Measurements from ENCODE around the gene AADAT.

Gene AADAT

GRCh38 chr4:170030121-170030520, 59.6 kb downstream of the AADAT start:
- DNase-seq (ENCODE audit: low read depth), result no peak

GRCh38 chr4:170027181-170027829, 62.5 kb downstream of the AADAT start:
- DNase-seq (ENCODE audit: low read depth), result peak; percentile 97

GRCh38 chr4:170026253-170027021, 63.3 kb downstream of the AADAT start, which contains the start of gene MFAP3L:
MFAP3L (minus strand) TSS chr4:170026395; CDS start chr4:170005877, 20,518 bp downstream.
- DNase-seq (ENCODE audit: low read depth), result peak; percentile 88

- no peak for DNase-seq (ENCODE audit: low read depth)
These were observed 64.1 kb downstream of the AADAT start for GRCh38 chr4:170025523-170026252.

- DNase-seq (ENCODE audit: low read depth), result no peak
These were observed 67.5 kb downstream of the AADAT start for GRCh38 chr4:170022211-170022610.

- no peak for DNase-seq (ENCODE audit: low read depth)
These were observed 72.5 kb downstream of the AADAT start for GRCh38 chr4:170017252-170017651.

GRCh38 chr4:170015285-170015684, 74.5 kb downstream of the AADAT start:
- DNase-seq (ENCODE audit: low read depth), result no peak

GRCh38 chr4:170014359-170015011, 75.3 kb downstream of the AADAT start:
- DNase-seq (ENCODE audit: low read depth), result no peak

GRCh38 chr4:170012629-170012958, 77.2 kb downstream of the AADAT start:
- no peak for DNase-seq (ENCODE audit: low read depth)

GRCh38 chr4:170011921-170012628, 77.7 kb downstream of the AADAT start:
- DNase-seq (ENCODE audit: low read depth), result no peak

All from fibroblast of gingiva (primary cell).